GM12875 (cell line): ENCODE measurements around the gene SGMS1.

Source experiments
- H3K4me3 ChIP-seq: one replicate; pipeline ENCODE4 v1.5.1; 2011; ENCODE audit warnings: low read depth, low read length, control low read depth
- TF ChIP-seq, protein P1 (sequence below): IDR thresholded peaks from 2 replicates; pipeline ENCODE4 v1.5.1; 2011; ENCODE audit warnings: low read depth, mild to moderate bottlenecking, control low read depth, inconsistent platforms, low read length, moderate library complexity, borderline replicate concordance; ENCODE audit not compliant: insufficient read depth

Gene SGMS1

DNA sequence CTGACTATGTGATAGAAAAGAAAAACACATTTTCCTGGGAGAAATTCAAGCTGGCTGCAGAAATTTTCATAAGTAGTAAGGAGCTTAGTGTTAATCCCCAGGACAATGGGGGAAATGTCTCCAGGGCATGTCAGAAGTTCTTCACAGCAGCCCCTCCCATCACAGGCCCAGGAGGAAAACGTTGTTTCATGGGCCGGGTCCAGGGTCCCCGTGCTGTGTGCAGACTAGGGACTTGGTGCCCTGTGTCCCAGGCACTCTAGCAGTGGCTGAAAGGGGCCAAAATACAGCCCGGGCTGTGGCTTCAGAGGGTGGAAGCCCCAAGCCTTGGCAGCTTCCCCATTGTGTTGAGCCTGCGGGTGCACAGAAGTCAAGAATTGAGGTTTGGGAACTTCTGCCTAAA is 273.4 kb downstream of the SGMS1 start:
- no peak overlapping the region for H3K4me3 ChIP-seq
- TF ChIP-seq, protein P1, sequence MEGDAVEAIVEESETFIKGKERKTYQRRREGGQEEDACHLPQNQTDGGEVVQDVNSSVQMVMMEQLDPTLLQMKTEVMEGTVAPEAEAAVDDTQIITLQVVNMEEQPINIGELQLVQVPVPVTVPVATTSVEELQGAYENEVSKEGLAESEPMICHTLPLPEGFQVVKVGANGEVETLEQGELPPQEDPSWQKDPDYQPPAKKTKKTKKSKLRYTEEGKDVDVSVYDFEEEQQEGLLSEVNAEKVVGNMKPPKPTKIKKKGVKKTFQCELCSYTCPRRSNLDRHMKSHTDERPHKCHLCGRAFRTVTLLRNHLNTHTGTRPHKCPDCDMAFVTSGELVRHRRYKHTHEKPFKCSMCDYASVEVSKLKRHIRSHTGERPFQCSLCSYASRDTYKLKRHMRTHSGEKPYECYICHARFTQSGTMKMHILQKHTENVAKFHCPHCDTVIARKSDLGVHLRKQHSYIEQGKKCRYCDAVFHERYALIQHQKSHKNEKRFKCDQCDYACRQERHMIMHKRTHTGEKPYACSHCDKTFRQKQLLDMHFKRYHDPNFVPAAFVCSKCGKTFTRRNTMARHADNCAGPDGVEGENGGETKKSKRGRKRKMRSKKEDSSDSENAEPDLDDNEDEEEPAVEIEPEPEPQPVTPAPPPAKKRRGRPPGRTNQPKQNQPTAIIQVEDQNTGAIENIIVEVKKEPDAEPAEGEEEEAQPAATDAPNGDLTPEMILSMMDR, result no peak

DNA sequence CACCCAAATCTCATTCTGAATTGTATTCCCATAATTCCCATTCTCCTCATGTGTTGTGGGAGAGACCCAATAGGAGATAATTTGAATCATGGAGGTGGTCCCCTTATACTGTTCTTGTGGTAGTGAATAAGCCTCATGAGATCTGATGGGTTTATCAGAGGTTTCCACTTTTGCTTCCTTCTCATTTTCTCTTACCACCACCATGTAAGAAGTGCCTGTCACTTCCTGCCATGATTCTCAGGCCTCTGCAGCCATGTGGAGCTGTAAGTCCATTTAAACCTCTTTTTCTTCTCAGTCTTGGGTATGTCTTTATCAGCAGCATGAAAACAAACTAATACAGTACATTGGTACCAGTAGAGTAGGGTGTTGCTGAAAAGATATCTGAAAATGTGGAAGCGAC is 274.2 kb downstream of the SGMS1 start:
- no peak overlapping the region for H3K4me3 ChIP-seq
- TF ChIP-seq, protein P1, result no peak

DNA sequence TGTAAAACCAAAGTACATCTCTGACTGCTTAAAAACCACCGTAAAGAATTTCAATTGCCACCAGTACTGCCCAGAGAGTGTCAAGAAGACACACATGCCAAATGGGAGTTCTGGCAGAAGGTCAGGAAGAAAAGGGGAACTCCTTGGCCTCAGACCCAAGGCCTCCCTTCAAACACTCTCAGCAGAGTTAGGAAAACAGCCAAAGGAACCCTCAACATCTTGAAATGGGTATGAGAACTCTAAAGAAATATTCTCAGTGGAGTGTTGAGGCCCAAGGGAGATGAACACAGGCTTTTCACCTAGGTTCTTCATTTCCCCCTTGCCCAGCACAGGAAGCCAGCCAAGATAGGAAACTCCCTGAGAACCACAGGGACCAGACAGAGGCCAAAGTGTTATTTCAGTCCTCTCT is 276.4 kb downstream of the SGMS1 start:
- no peak overlapping the region for H3K4me3 ChIP-seq
- TF ChIP-seq, protein P1, result no peak

DNA sequence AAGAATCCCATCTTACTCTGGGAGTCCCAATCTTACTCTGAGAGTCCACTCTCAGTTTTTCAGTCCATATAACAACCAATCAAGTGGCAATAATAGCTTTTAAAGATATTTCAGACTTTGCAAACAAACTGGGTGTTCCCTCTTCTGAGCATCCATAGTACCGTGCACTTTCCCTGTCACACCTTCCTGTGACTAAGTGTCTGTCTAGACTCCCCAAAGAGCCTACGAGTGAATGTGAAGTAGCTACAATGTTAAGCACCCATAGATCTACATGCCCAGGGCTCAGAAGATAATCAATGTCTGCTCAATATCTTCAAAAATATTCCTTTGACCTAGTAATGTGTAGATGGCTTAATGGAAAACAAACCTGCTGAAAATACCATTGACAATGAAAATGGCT is 276.8 kb downstream of the SGMS1 start:
- TF ChIP-seq, protein P1, result no peak
- no peak overlapping the region for H3K4me3 ChIP-seq

DNA sequence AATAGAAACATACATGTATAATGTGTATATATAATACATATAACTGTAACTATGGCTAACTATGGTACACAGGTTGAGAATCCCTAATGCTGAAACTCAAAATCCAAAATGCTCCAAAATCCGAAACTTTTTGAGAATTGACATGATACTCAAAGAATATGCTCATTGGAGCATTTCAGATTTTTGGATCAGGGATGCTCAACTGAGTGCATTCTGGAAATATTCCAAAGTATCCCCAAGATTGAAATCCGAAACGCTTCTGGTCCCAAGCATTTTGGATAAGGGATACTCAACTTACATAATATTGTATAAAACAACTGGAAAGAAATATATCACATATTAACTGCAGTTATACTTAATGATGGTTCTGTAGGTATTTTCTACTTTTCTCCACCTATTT is 278.2 kb downstream of the SGMS1 start:
- TF ChIP-seq, protein P1, result no peak
- H3K4me3 ChIP-seq, result no peak overlapping the region

DNA sequence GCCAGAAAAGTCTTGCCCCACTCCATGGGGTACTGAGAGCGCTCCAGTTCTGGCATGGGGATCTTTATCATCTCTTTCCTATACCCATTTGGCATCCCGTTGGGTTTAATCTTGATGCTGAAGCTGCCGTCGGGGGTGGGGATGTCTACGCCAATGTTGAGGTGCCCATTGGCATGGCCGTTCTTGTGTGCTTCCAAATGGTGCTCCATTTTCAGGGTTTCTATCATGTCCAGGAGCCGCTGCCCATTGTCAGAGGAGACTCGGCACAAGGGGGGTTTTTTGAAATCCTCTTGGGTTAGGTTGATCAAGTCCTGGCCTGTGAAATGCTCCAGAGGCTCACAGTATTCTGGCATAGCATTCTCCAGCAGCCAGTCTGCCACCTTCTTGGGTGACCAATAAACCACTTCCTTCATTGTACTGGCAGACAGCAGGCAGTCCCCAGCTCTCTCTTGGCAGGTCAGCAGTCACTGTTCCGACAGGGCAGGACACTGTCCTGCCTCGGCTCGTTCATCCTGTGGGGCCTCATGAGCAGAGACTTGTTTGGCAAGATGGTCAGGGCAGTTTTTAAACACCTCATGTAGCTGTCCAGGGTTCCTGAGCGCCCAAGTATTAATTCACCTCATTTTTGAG is 279.9 kb downstream of the SGMS1 start:
- TF ChIP-seq, protein P1, result no peak

DNA sequence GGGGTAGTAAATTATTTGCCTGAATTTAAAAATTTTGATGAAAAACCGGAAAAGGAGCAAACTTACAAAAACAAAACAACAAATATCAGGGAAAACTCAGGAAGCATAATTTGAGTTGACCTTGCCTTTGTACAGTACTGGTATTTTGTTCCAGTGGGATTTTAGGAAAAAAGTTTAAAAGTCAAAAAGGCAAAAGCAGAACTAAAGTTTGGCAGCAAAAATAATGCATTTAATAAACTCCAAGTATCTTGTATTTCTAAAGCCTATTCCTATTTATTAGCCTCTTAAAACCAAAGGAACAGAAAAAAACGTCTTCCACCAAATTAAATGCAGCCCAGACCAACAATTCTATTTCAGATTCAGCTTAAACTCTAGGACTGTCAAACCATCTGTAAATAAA is 281.8 kb downstream of the SGMS1 start:
- H3K4me3 ChIP-seq, result no peak overlapping the region
- TF ChIP-seq, protein P1, result no peak

More for the DNA sequence above, 279.9 kb downstream of the SGMS1 start:
- no peak overlapping the region for H3K4me3 ChIP-seq
